Right lobe of liver (tissue), 4 donors: Measurements from ENCODE around the gene PPP1R14B.

ENCODE experiments used
- POLR2A ChIP-seq: fragments of 450-650 bp; IDR thresholded peaks from one replicate; pipeline ENCODE4 v1.6.1; 2017; ENCODE audit warnings: antibody characterized with exemption, mild to moderate bottlenecking
- TF ChIP-seq, protein P1 (sequence below), 4 donors: fragments of 200-600 bp in 3 of 4; fragments of 450-650 bp in 1 of 4; IDR thresholded peaks; one replicate each; pipeline versions ENCODE4 v1.5.1 to v1.8.0; 2016 to 2022; ENCODE audit warnings: antibody characterized with exemption in 4 of 4, mild to moderate bottlenecking in 2 of 4
- donor health status: DM: no; HTN: no; CAD: no.
- donor health status: DM: no; HTN: no; CAD: no.
- donor health status: DM: no; HTN: yes; CAD: no.

- TF ChIP-seq, protein P1, sequence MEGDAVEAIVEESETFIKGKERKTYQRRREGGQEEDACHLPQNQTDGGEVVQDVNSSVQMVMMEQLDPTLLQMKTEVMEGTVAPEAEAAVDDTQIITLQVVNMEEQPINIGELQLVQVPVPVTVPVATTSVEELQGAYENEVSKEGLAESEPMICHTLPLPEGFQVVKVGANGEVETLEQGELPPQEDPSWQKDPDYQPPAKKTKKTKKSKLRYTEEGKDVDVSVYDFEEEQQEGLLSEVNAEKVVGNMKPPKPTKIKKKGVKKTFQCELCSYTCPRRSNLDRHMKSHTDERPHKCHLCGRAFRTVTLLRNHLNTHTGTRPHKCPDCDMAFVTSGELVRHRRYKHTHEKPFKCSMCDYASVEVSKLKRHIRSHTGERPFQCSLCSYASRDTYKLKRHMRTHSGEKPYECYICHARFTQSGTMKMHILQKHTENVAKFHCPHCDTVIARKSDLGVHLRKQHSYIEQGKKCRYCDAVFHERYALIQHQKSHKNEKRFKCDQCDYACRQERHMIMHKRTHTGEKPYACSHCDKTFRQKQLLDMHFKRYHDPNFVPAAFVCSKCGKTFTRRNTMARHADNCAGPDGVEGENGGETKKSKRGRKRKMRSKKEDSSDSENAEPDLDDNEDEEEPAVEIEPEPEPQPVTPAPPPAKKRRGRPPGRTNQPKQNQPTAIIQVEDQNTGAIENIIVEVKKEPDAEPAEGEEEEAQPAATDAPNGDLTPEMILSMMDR (IDR thresholded peaks at IDR 0.05) = no peak
- no peak for TF ChIP-seq POLR2A
Observed at GRCh38 chr11:64204080-64204440, 42.7 kb downstream of the PPP1R14B start.
